H1 (cell line): ENCODE data around the gene ICA1. TPM values are rescaled to one million over a fixed set of nuclear protein-coding genes. Genes with fewer than 3 reads are reported as not detected.

Source experiments
- CHD2 ChIP-seq: IDR thresholded peaks from 2 replicates; pipeline ENCODE4 v1.6.1; 2012; ENCODE audit warnings: low read length, improper control_type of control experiment
- EZH2 ChIP-seq: fragments of 200-600 bp; sonication (generic); IDR thresholded peaks from 2 replicates; pipeline ENCODE4 v1.7.1; 2012; ENCODE audit warnings: low read depth, mild to moderate bottlenecking, moderate library complexity, low read length, inconsistent platforms; ENCODE audit not compliant: severe bottlenecking
- JUND ChIP-seq: IDR thresholded peaks from 2 replicates; pipeline ENCODE4 v1.6.1; 2011; ENCODE audit warnings: mild to moderate bottlenecking, improper control_type of control experiment, low read length
- NANOG ChIP-seq: IDR thresholded peaks from 2 replicates; pipeline ENCODE4 v1.6.1; 2011; ENCODE audit warnings: low read length, low read depth, mild to moderate bottlenecking, inconsistent platforms; ENCODE audit not compliant: insufficient read depth, poor library complexity, severe bottlenecking
- RBBP5 ChIP-seq: IDR thresholded peaks from 2 replicates; pipeline ENCODE4 v1.7.1; 2012; ENCODE audit warnings: low read depth, mild to moderate bottlenecking, inconsistent platforms, low read length, moderate library complexity, borderline replicate concordance
- RNF2 ChIP-seq: fragments of 200-900, 300-1000 bp; sonication (generic); IDR thresholded peaks from 2 replicates; pipeline ENCODE4 v1.7.1; 2016; ENCODE audit warnings: borderline replicate concordance, low read depth, mild to moderate bottlenecking, antibody characterized with exemption, low read length; ENCODE audit not compliant: poor library complexity, severe bottlenecking; ENCODE audit errors: missing control alignments
- YY1 ChIP-seq: IDR thresholded peaks from 2 replicates; pipeline ENCODE4 v1.6.1; 2011; ENCODE audit warnings: low read depth, mild to moderate bottlenecking, low read length
- polyA plus RNA-seq, 7 experiments: library from polyadenylated mRNA; depleted of rRNA in 3 of 7; stranded (reverse) in 5 of 7; unstranded in 2 of 7; fragments of >200 nt in 5 of 7; fragments of 200-250 nt in 2 of 7; gene quantifications; 1 replicate in 5 of 7; 2 replicates in 1 of 7; 4 replicates in 1 of 7; pipeline versions ENCODE4 v1.2.1 to v1.2.3, GENCODE V29; 2011 to 2013; ENCODE audit warnings: missing spikeins in 2 of 7, mixed read lengths in 2 of 7
- total RNA-seq: library from RNA; stranded (reverse); fragmentation: NEBNext Ultra II Directional; extraction: Animal tissue kit (Norgen Biotek cat#: 25700); gene quantifications from 2 replicates; pipeline ENCODE4 v1.2.1, GENCODE V29; 2021
- TF ChIP-seq, protein P1 (sequence below): fragments of 300-600 bp; sonication (generic); IDR thresholded peaks from 2 replicates; pipeline ENCODE4 v1.7.1; 2012; ENCODE audit warnings: low read length, moderate library complexity, mild to moderate bottlenecking, inconsistent platforms; ENCODE audit not compliant: insufficient replicate concordance

Gene ICA1
- total and polyA plus RNA-seq, 2 of the 8 experiments (the other 6 are each of a cell fraction or from before 2014, with no cell fraction given), result 14.9 to 37.1 TPM

DNA sequence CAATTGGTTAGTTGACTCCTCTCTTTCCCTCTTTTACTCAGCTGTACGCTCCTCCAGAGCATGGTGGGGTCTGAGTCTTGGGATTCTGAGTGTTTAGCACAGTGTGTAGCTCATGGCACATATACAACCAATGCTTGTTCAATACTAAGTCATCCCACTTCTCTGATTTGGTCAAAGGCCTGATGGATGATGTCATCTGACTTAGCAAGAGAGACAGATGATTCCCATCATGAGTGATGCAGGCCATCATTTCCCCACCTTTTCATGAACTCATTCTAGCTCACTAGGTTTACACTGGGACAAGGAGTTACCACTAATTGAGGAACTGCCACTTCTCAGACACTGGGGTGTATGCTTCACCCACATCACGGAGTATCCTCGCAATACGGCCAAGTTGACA, 3.8 kb downstream of the ICA1 start (continued):
- TF ChIP-seq, protein P1, sequence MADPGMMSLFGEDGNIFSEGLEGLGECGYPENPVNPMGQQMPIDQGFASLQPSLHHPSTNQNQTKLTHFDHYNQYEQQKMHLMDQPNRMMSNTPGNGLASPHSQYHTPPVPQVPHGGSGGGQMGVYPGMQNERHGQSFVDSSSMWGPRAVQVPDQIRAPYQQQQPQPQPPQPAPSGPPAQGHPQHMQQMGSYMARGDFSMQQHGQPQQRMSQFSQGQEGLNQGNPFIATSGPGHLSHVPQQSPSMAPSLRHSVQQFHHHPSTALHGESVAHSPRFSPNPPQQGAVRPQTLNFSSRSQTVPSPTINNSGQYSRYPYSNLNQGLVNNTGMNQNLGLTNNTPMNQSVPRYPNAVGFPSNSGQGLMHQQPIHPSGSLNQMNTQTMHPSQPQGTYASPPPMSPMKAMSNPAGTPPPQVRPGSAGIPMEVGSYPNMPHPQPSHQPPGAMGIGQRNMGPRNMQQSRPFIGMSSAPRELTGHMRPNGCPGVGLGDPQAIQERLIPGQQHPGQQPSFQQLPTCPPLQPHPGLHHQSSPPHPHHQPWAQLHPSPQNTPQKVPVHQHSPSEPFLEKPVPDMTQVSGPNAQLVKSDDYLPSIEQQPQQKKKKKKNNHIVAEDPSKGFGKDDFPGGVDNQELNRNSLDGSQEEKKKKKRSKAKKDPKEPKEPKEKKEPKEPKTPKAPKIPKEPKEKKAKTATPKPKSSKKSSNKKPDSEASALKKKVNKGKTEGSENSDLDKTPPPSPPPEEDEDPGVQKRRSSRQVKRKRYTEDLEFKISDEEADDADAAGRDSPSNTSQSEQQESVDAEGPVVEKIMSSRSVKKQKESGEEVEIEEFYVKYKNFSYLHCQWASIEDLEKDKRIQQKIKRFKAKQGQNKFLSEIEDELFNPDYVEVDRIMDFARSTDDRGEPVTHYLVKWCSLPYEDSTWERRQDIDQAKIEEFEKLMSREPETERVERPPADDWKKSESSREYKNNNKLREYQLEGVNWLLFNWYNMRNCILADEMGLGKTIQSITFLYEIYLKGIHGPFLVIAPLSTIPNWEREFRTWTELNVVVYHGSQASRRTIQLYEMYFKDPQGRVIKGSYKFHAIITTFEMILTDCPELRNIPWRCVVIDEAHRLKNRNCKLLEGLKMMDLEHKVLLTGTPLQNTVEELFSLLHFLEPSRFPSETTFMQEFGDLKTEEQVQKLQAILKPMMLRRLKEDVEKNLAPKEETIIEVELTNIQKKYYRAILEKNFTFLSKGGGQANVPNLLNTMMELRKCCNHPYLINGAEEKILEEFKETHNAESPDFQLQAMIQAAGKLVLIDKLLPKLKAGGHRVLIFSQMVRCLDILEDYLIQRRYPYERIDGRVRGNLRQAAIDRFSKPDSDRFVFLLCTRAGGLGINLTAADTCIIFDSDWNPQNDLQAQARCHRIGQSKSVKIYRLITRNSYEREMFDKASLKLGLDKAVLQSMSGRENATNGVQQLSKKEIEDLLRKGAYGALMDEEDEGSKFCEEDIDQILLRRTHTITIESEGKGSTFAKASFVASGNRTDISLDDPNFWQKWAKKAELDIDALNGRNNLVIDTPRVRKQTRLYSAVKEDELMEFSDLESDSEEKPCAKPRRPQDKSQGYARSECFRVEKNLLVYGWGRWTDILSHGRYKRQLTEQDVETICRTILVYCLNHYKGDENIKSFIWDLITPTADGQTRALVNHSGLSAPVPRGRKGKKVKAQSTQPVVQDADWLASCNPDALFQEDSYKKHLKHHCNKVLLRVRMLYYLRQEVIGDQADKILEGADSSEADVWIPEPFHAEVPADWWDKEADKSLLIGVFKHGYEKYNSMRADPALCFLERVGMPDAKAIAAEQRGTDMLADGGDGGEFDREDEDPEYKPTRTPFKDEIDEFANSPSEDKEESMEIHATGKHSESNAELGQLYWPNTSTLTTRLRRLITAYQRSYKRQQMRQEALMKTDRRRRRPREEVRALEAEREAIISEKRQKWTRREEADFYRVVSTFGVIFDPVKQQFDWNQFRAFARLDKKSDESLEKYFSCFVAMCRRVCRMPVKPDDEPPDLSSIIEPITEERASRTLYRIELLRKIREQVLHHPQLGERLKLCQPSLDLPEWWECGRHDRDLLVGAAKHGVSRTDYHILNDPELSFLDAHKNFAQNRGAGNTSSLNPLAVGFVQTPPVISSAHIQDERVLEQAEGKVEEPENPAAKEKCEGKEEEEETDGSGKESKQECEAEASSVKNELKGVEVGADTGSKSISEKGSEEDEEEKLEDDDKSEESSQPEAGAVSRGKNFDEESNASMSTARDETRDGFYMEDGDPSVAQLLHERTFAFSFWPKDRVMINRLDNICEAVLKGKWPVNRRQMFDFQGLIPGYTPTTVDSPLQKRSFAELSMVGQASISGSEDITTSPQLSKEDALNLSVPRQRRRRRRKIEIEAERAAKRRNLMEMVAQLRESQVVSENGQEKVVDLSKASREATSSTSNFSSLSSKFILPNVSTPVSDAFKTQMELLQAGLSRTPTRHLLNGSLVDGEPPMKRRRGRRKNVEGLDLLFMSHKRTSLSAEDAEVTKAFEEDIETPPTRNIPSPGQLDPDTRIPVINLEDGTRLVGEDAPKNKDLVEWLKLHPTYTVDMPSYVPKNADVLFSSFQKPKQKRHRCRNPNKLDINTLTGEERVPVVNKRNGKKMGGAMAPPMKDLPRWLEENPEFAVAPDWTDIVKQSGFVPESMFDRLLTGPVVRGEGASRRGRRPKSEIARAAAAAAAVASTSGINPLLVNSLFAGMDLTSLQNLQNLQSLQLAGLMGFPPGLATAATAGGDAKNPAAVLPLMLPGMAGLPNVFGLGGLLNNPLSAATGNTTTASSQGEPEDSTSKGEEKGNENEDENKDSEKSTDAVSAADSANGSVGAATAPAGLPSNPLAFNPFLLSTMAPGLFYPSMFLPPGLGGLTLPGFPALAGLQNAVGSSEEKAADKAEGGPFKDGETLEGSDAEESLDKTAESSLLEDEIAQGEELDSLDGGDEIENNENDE, result no peak
- TF ChIP-seq JUND, result no peak
- no peak for TF ChIP-seq CHD2
- TF ChIP-seq EZH2, result no peak
- no peak for TF ChIP-seq RBBP5
- no peak for TF ChIP-seq YY1
- no peak for TF ChIP-seq NANOG
- no peak for TF ChIP-seq RNF2
- TF ChIP-seq, all 59 proteins: peak for 0
